ENCODE results near the gene FBXW2. TPM values are rescaled to one million over a fixed set of nuclear protein-coding genes. Genes with fewer than 3 reads are reported as not detected.

The FBXW2 gene
- total and polyA plus RNA-seq, 10 of the 15 experiments (the other 5 are each of a cell fraction or from before 2014, with no cell fraction given) = 2.9 to 56.9 (median 39.1) TPM

DNA sequence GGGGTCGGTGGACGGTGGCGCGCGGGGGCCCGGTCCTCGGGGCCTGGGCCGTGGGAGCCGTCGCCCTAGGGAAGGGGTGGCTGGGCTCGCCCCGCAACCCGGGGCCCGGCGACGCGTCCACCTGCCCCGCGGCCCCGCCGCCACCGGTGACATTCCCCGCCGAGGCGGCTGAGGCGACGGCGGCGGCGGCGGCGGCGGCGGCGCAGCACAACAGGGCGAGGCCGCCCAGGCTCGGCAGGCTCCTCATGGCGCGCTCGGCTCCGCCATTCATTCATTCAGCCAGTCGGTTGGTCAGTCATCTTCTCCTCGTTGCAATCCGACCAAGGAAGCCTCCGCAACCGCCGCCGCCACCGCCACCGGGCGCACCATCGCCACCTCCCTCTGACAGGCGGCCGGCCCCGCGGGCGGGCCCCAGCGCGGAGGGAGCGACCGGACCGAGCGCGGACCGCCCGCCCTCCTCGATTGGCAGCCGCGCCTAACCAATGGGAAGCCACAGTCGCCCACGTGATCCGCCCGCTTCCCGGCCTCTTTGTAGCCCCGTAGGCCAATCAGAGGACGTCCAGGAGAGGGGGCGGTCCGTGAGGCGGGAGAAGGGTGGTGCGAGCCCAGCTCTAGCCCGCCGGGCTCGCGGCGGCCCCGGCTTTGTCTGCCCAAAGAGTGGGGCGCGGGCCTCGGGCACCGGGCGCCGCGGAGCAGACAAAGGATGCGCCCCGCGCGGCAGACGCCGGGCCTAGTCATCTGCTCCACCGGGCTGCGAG is 78.9 kb downstream of the FBXW2 start, which contains the start of gene MEGF9 (continued):
- no peak for TF ChIP-seq ZNF274 (IDR thresholded peaks at IDR 0.05; ENCODE audit: insufficient read depth, insufficient read length)
- TF ChIP-seq ZNF622 (IDR thresholded peaks at IDR 0.05) = no peak
- TF ChIP-seq ZBED1 (IDR thresholded peaks at IDR 0.05; ENCODE audit: borderline replicate concordance) = no peak
- TF ChIP-seq, protein P1, sequence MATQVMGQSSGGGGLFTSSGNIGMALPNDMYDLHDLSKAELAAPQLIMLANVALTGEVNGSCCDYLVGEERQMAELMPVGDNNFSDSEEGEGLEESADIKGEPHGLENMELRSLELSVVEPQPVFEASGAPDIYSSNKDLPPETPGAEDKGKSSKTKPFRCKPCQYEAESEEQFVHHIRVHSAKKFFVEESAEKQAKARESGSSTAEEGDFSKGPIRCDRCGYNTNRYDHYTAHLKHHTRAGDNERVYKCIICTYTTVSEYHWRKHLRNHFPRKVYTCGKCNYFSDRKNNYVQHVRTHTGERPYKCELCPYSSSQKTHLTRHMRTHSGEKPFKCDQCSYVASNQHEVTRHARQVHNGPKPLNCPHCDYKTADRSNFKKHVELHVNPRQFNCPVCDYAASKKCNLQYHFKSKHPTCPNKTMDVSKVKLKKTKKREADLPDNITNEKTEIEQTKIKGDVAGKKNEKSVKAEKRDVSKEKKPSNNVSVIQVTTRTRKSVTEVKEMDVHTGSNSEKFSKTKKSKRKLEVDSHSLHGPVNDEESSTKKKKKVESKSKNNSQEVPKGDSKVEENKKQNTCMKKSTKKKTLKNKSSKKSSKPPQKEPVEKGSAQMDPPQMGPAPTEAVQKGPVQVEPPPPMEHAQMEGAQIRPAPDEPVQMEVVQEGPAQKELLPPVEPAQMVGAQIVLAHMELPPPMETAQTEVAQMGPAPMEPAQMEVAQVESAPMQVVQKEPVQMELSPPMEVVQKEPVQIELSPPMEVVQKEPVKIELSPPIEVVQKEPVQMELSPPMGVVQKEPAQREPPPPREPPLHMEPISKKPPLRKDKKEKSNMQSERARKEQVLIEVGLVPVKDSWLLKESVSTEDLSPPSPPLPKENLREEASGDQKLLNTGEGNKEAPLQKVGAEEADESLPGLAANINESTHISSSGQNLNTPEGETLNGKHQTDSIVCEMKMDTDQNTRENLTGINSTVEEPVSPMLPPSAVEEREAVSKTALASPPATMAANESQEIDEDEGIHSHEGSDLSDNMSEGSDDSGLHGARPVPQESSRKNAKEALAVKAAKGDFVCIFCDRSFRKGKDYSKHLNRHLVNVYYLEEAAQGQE (IDR thresholded peaks at IDR 0.05; ENCODE audit: low read depth, low read length) = no peak
- TF ChIP-seq EGR1 (IDR thresholded peaks at IDR 0.05; ENCODE audit: borderline replicate concordance in 1 of 2, low read depth in 2 of 2, low read length in 2 of 2) = peak in 1 of 2 experiments; percentile 70; a peak in 1 of 3 replicates
- TF ChIP-seq, protein P2, sequence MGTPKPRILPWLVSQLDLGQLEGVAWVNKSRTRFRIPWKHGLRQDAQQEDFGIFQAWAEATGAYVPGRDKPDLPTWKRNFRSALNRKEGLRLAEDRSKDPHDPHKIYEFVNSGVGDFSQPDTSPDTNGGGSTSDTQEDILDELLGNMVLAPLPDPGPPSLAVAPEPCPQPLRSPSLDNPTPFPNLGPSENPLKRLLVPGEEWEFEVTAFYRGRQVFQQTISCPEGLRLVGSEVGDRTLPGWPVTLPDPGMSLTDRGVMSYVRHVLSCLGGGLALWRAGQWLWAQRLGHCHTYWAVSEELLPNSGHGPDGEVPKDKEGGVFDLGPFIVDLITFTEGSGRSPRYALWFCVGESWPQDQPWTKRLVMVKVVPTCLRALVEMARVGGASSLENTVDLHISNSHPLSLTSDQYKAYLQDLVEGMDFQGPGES (IDR thresholded peaks at IDR 0.05) = peak; percentile 91
- TF ChIP-seq CHD4 (IDR thresholded peaks at IDR 0.05) = no peak
- TF ChIP-seq SMC3 (IDR thresholded peaks at IDR 0.05; ENCODE audit: borderline replicate concordance, low read length) = no peak
- no peak for TF ChIP-seq NFIC (IDR thresholded peaks at IDR 0.05; ENCODE audit: low read depth, low read length)
- no peak for TF ChIP-seq SIN3A (IDR thresholded peaks at IDR 0.05; ENCODE audit: low read depth, low read length)
- peak; percentile 88 for TF ChIP-seq RAD51 (IDR thresholded peaks at IDR 0.05)
- TF ChIP-seq CBX5 (IDR thresholded peaks at IDR 0.05; ENCODE audit: low read depth) = no peak
- no peak for TF ChIP-seq SUZ12 (IDR thresholded peaks at IDR 0.05; ENCODE audit: unreplicated experiment)
- TF ChIP-seq KAT2A (conservative IDR thresholded peaks at IDR 0.05; ENCODE audit: control insufficient read depth, low read depth, low read length) = no peak
- TF ChIP-seq ESRRA (IDR thresholded peaks at IDR 0.05; ENCODE audit: low read length) = no peak
- TF ChIP-seq SPI1 (IDR thresholded peaks at IDR 0.05; ENCODE audit: borderline replicate concordance, insufficient read depth, low read depth, low read length) = no peak
- TF ChIP-seq, protein P3, sequence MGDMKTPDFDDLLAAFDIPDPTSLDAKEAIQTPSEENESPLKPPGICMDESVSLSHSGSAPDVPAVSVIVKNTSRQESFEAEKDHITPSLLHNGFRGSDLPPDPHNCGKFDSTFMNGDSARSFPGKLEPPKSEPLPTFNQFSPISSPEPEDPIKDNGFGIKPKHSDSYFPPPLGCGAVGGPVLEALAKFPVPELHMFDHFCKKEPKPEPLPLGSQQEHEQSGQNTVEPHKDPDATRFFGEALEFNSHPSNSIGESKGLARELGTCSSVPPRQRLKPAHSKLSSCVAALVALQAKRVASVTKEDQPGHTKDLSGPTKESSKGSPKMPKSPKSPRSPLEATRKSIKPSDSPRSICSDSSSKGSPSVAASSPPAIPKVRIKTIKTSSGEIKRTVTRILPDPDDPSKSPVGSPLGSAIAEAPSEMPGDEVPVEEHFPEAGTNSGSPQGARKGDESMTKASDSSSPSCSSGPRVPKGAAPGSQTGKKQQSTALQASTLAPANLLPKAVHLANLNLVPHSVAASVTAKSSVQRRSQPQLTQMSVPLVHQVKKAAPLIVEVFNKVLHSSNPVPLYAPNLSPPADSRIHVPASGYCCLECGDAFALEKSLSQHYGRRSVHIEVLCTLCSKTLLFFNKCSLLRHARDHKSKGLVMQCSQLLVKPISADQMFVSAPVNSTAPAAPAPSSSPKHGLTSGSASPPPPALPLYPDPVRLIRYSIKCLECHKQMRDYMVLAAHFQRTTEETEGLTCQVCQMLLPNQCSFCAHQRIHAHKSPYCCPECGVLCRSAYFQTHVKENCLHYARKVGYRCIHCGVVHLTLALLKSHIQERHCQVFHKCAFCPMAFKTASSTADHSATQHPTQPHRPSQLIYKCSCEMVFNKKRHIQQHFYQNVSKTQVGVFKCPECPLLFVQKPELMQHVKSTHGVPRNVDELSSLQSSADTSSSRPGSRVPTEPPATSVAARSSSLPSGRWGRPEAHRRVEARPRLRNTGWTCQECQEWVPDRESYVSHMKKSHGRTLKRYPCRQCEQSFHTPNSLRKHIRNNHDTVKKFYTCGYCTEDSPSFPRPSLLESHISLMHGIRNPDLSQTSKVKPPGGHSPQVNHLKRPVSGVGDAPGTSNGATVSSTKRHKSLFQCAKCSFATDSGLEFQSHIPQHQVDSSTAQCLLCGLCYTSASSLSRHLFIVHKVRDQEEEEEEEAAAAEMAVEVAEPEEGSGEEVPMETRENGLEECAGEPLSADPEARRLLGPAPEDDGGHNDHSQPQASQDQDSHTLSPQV (IDR thresholded peaks at IDR 0.05) = no peak
- no peak for TF ChIP-seq PML (IDR thresholded peaks at IDR 0.05; ENCODE audit: low read length)
- no peak for TF ChIP-seq RB1 (IDR thresholded peaks at IDR 0.05; ENCODE audit: borderline replicate concordance)
- TF ChIP-seq, protein P4, sequence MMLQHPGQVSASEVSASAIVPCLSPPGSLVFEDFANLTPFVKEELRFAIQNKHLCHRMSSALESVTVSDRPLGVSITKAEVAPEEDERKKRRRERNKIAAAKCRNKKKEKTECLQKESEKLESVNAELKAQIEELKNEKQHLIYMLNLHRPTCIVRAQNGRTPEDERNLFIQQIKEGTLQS (IDR thresholded peaks at IDR 0.05; ENCODE audit: borderline replicate concordance, extremely low read depth, low read depth, low read length) = peak; percentile 87
- no peak for TF ChIP-seq SIX5 (IDR thresholded peaks at IDR 0.05; ENCODE audit: low read depth, low read length, severe bottlenecking)
- no peak; the same call in 1 of the 2 replicates for TF ChIP-seq ZNF217 (IDR thresholded peaks at IDR 0.05)

Data from GM12878 (cell line).